ENCODE data around the gene FRMD4A. TPM values are rescaled to one million over a fixed set of nuclear protein-coding genes. Genes with fewer than 3 reads are reported as not detected.

FRMD4A gene
- total and polyA plus RNA-seq, 10 of the 15 experiments (the other 5 are each of a cell fraction or from before 2014, with no cell fraction given), result 17.8 to 75.2 (median 39.1) TPM

GRCh38 chr10:14129770-14130169 lies 201.0 kb downstream of the FRMD4A start:
- no peak overlapping the region for H3K4me3 ChIP-seq
- no peak for TF ChIP-seq ZZZ3 (IDR thresholded peaks at IDR 0.05; ENCODE audit: control insufficient read depth, insufficient read length, low read depth)
- no peak for TF ChIP-seq NBN (IDR thresholded peaks at IDR 0.05)
- TF ChIP-seq CREB1 (IDR thresholded peaks at IDR 0.05; ENCODE audit: low read depth), result no peak
- no peak for TF ChIP-seq MEF2A (IDR thresholded peaks at IDR 0.05; ENCODE audit: insufficient read depth, low read depth, low read length)
- TF ChIP-seq ZSCAN29 (IDR thresholded peaks at IDR 0.05), result no peak
- TF ChIP-seq KDM1A (IDR thresholded peaks at IDR 0.05; ENCODE audit: borderline replicate concordance), result no peak
- TF ChIP-seq JUNB (IDR thresholded peaks at IDR 0.05), result no peak
- no peak for TF ChIP-seq MTA3 (IDR thresholded peaks at IDR 0.05; ENCODE audit: borderline replicate concordance, low read length)
- no peak for TF ChIP-seq HDAC6 (IDR thresholded peaks at IDR 0.05; ENCODE audit: unreplicated experiment)
- no peak for TF ChIP-seq CHD4 (IDR thresholded peaks at IDR 0.05)
- no peak for TF ChIP-seq ESRRA (IDR thresholded peaks at IDR 0.05; ENCODE audit: low read length)
- no peak for TF ChIP-seq NFYB (IDR thresholded peaks at IDR 0.05; ENCODE audit: insufficient read depth, low read depth, low read length)
- TF ChIP-seq SMARCA5 (IDR thresholded peaks at IDR 0.05), result no peak
- no peak for TF ChIP-seq GATAD2B (conservative IDR thresholded peaks at IDR 0.05; ENCODE audit: low read depth)
- TF ChIP-seq POU2F2 (IDR thresholded peaks at IDR 0.05; ENCODE audit: borderline replicate concordance, low read depth, low read length), result no peak
- TF ChIP-seq CEBPZ (IDR thresholded peaks at IDR 0.05; ENCODE audit: low read depth, low read length), result no peak
- no peak for TF ChIP-seq NR2F1 (conservative IDR thresholded peaks at IDR 0.05)
- TF ChIP-seq NRF1 (conservative IDR thresholded peaks at IDR 0.05; ENCODE audit: low read depth, low read length), result no peak
- no peaks in the 10 kb centered on the region for H3K27me3 ChIP-seq (replicated peaks in 1 of 2; ENCODE audit: control insufficient read depth in 2 of 2, insufficient read depth in 2 of 2, low read length in 1 of 2)
- no peaks in the 10 kb centered on the region for H3K36me3 ChIP-seq (ENCODE audit: control insufficient read depth in 2 of 2, insufficient read depth in 2 of 2, low read length in 1 of 2)
- no peaks in the 10 kb centered on the region for H3K9me3 ChIP-seq (replicated peaks; ENCODE audit: control insufficient read depth, insufficient read depth, low read length)
- 53% methylated on average over 4 of the region's 4 CpGs for WGBS (ENCODE audit: insufficient coverage, insufficient replicate concordance, low lambda C conversion rate, missing lambda C conversion rate)
- ChIA-PET RAD21 (ENCODE audit: unreplicated experiment) (no interaction called here), CTCF (interaction anchor here (1.1 kb wide), 1 partner anchor 56 kb away, joined by 4 read pairs; no protein-coding TSS in a partner anchor), SMC1A (ENCODE audit: uncharacterized antibody, unreplicated experiment) (no interaction called here), POLR2A (no interaction called here)
- H2AFZ ChIP-seq (ENCODE audit: control insufficient read depth, low read depth, low read length), result no peak overlapping the region
- no TSS peak for BruUV-seq (replicated peaks)
- no peaks in the 10 kb centered on the region for H3K79me2 ChIP-seq (ENCODE audit: control insufficient read depth, insufficient read depth, low read length)
- no peaks in the 10 kb centered on the region for H3K4me1 ChIP-seq (ENCODE audit: control insufficient read depth, insufficient read depth, low read length)
- in situ Hi-C loops (cut with MboI) (no loop called here), intact Hi-C loops (cut with micrococcal nuclease; ENCODE audit: unreplicated experiment) (no loop called here)
- no peaks in the 10 kb centered on the region for H4K20me1 ChIP-seq (ENCODE audit: control insufficient read depth, insufficient read depth)
- DNase-seq (ENCODE audit: low read depth, low spot score) (no peak), ATAC-seq (no peak), FAIRE-seq (no peak)
- no peak overlapping the region for H3K27ac ChIP-seq (ENCODE audit: control insufficient read depth, insufficient read depth)
- no peak overlapping the region for H3K4me2 ChIP-seq (ENCODE audit: control insufficient read depth, insufficient read depth)
- H3K9ac ChIP-seq (ENCODE audit: control insufficient read depth, insufficient read depth, low read length), result no peak overlapping the region

Data from GM12878 (cell line).